Colonic mucosa (tissue), 4 donors: ENCODE results near the gene TEX22. TPM values are rescaled to one million over a fixed set of nuclear protein-coding genes. Genes with fewer than 3 reads are reported as not detected.

Source experiments
- DNase-seq: peaks from one replicate; pipeline ENCODE4 v3.0.0-alpha.2; 2020
- H3K27ac ChIP-seq: fragments of 200-600 bp; one replicate; pipeline ENCODE4 v1.8.0; 2021
- H3K27me3 ChIP-seq: fragments of 200-600 bp; one replicate; pipeline ENCODE4 v1.8.0; 2021
- H3K36me3 ChIP-seq: fragments of 200-600 bp; one replicate; pipeline ENCODE4 v1.8.0; 2021
- H3K4me1 ChIP-seq: fragments of 200-600 bp; one replicate; pipeline ENCODE4 v1.8.0; 2021; ENCODE audit warnings: mild to moderate bottlenecking
- H3K4me3 ChIP-seq: fragments of 200-600 bp; one replicate; pipeline ENCODE4 v1.8.0; 2021
- H3K9ac ChIP-seq, 2 donors: one replicate each; pipeline ENCODE4 v1.7.0; 2013; ENCODE audit warnings: control low read depth in 2 of 2, low read depth in 2 of 2, low read length in 2 of 2
- H3K9me3 ChIP-seq: fragments of 200-600 bp; one replicate; pipeline ENCODE4 v1.8.0; 2021
- CTCF ChIP-seq: fragments of 200-600 bp; IDR thresholded peaks from one replicate; pipeline ENCODE4 v1.8.0; 2022; ENCODE audit warnings: antibody characterized with exemption, mild to moderate bottlenecking
- intact Hi-C: fragments of 100-400 bp; cut with DNase I; formaldehyde crosslinking; loops from one replicate; pipeline ENCODE4 v1.14.1; 2022
- total RNA-seq, 2 donors: library from RNA; stranded (reverse); fragmentation: NEBNext Ultra II Directional in 1 of 2; extraction: Animal tissue kit (Norgen Biotek cat#: 25700) in 1 of 2; gene quantifications; one replicate each; pipeline ENCODE4 v1.2.1, GENCODE V29; 2021
- donor health status: healthy.
- donor health status: DM: no; HTN: no; CAD: no.
- donor health status: DM: no; HTN: no; CAD: no.

The TEX22 gene
- total RNA-seq, 2 donors from 2014 or later: 1.4 to 2.4 TPM

- Histone ChIP-seq H3K27me3 (no peaks in the 10 kb centered on the region), H3K4me3 (no peak overlapping the region), H3K4me1 (peaks cover 16% of the 10 kb centered on the region), H3K27ac (no peak overlapping the region), H3K9me3 (no peaks in the 10 kb centered on the region), H3K36me3 (no peaks in the 10 kb centered on the region), H3K9ac (peak overlapping the region in 1 of 2 donors; percentile 56)
- intact Hi-C loops: no loop called here
- TF ChIP-seq CTCF: no peak
- no peak for DNase-seq
Observed at GRCh38 chr14:105421723-105422615, 23.6 kb downstream of the TEX22 start.

- Histone ChIP-seq H3K4me1 (peaks cover 16% of the 10 kb centered on the region), H3K36me3 (no peaks in the 10 kb centered on the region), H3K9ac (no peak overlapping the region), H3K27me3 (no peaks in the 10 kb centered on the region), H3K27ac (no peak overlapping the region), H3K4me3 (no peak overlapping the region), H3K9me3 (no peaks in the 10 kb centered on the region)
- no peak for TF ChIP-seq CTCF
- no peak for DNase-seq
- intact Hi-C loops: no loop called here
Observed at GRCh38 chr14:105422695-105423487, 24.6 kb downstream of the TEX22 start.

GRCh38 chr14:105423488-105424195, 25.3 kb downstream of the TEX22 start:
- Histone ChIP-seq H3K4me1 (peaks cover 14% of the 10 kb centered on the region), H3K9me3 (no peaks in the 10 kb centered on the region), H3K27me3 (no peaks in the 10 kb centered on the region), H3K27ac (no peak overlapping the region), H3K36me3 (no peaks in the 10 kb centered on the region), H3K4me3 (no peak overlapping the region), H3K9ac (no peak overlapping the region)
- intact Hi-C loops: no loop called here
- no peak for TF ChIP-seq CTCF
- DNase-seq: no peak

GRCh38 chr14:105424861-105425260, 26.5 kb downstream of the TEX22 start:
- no peaks in the 10 kb centered on the region for H3K27me3 ChIP-seq
- H3K27ac ChIP-seq: no peak overlapping the region
- no peak for DNase-seq
- peaks cover 7% of the 10 kb centered on the region for H3K4me1 ChIP-seq
- intact Hi-C loops: no loop called here
- H3K9me3 ChIP-seq: no peaks in the 10 kb centered on the region
- no peaks in the 10 kb centered on the region for H3K36me3 ChIP-seq
- no peak for TF ChIP-seq CTCF
- no peak overlapping the region for H3K9ac ChIP-seq
- H3K4me3 ChIP-seq: no peak overlapping the region

- DNase-seq: no peak
Observed at GRCh38 chr14:105425823-105426247, 27.5 kb downstream of the TEX22 start.

More at GRCh38 chr14:105425823-105426247, 27.5 kb downstream of the TEX22 start:
- Histone ChIP-seq H3K36me3 (no peaks in the 10 kb centered on the region), H3K27me3 (no peaks in the 10 kb centered on the region), H3K4me3 (no peak overlapping the region), H3K4me1 (peaks cover 3% of the 10 kb centered on the region), H3K27ac (no peak overlapping the region), H3K9ac (no peak overlapping the region), H3K9me3 (no peaks in the 10 kb centered on the region)
- no peak for TF ChIP-seq CTCF
- intact Hi-C loops: no loop called here
